ELF-1 (cell line): ENCODE data around the gene SHROOM3.

Experiments used
- DNase-seq: peaks from one replicate; pipeline ENCODE4 v3.0.0-alpha.2; 2016; ENCODE audit warnings: low read depth, low spot score

The SHROOM3 gene

GRCh38 chr4:76494243-76494642 is 59.2 kb downstream of the SHROOM3 start:
- DNase-seq: no peak

GRCh38 chr4:76494871-76495590 is 60.0 kb downstream of the SHROOM3 start:
- DNase-seq: no peak

GRCh38 chr4:76498550-76498949 is 63.5 kb downstream of the SHROOM3 start:
- no peak for DNase-seq

GRCh38 chr4:76499461-76499860 is 64.4 kb downstream of the SHROOM3 start:
- no peak for DNase-seq

- no peak for DNase-seq
These were observed 67.9 kb downstream of the SHROOM3 start for GRCh38 chr4:76502886-76503285.

GRCh38 chr4:76504613-76505465 is 69.8 kb downstream of the SHROOM3 start:
- peak; percentile 21 for DNase-seq

GRCh38 chr4:76511947-76512346 is 76.9 kb downstream of the SHROOM3 start:
- DNase-seq: no peak

GRCh38 chr4:76513482-76513881 is 78.5 kb downstream of the SHROOM3 start:
- no peak for DNase-seq

- no peak for DNase-seq
These were observed 79.1 kb downstream of the SHROOM3 start for GRCh38 chr4:76514087-76514486.

- no peak for DNase-seq
These were observed 81.2 kb downstream of the SHROOM3 start for GRCh38 chr4:76515975-76516843.

GRCh38 chr4:76518241-76518640 is 83.2 kb downstream of the SHROOM3 start:
- no peak for DNase-seq

GRCh38 chr4:76523593-76523992 is 88.6 kb downstream of the SHROOM3 start:
- DNase-seq: no peak

- DNase-seq: no peak
These were observed 90.7 kb downstream of the SHROOM3 start for GRCh38 chr4:76525751-76526150.

GRCh38 chr4:76526585-76526990 is 91.6 kb downstream of the SHROOM3 start:
- DNase-seq: no peak

- DNase-seq: no peak
These were observed 92.6 kb downstream of the SHROOM3 start for GRCh38 chr4:76527666-76528065.

- DNase-seq: no peak
These were observed 96.6 kb downstream of the SHROOM3 start for GRCh38 chr4:76531597-76531996.

- no peak for DNase-seq
These were observed 97.8 kb downstream of the SHROOM3 start for GRCh38 chr4:76532805-76533204.

- no peak for DNase-seq
These were observed 98.3 kb downstream of the SHROOM3 start for GRCh38 chr4:76533314-76533713.

GRCh38 chr4:76535603-76536372 is 100.8 kb downstream of the SHROOM3 start:
- DNase-seq: no peak

GRCh38 chr4:76536373-76536689 is 101.3 kb downstream of the SHROOM3 start:
- DNase-seq: no peak

GRCh38 chr4:76538296-76538695 is 103.3 kb downstream of the SHROOM3 start:
- DNase-seq: no peak
